HG03571 (cell line): ENCODE results near the gene NDUFB11.
"Not testable (repeated sequence)": the region's sequence is repeated elsewhere in the genome, so short reads cannot be mapped to it uniquely, and the experiment has no call there.

Experiments
- ATAC-seq: cut with Tn5 transposase; IDR thresholded peaks from one replicate; pipeline ENCODE4 v1.9.1; 2021; ENCODE audit not compliant: unreplicated experiment

The NDUFB11 gene

DNA sequence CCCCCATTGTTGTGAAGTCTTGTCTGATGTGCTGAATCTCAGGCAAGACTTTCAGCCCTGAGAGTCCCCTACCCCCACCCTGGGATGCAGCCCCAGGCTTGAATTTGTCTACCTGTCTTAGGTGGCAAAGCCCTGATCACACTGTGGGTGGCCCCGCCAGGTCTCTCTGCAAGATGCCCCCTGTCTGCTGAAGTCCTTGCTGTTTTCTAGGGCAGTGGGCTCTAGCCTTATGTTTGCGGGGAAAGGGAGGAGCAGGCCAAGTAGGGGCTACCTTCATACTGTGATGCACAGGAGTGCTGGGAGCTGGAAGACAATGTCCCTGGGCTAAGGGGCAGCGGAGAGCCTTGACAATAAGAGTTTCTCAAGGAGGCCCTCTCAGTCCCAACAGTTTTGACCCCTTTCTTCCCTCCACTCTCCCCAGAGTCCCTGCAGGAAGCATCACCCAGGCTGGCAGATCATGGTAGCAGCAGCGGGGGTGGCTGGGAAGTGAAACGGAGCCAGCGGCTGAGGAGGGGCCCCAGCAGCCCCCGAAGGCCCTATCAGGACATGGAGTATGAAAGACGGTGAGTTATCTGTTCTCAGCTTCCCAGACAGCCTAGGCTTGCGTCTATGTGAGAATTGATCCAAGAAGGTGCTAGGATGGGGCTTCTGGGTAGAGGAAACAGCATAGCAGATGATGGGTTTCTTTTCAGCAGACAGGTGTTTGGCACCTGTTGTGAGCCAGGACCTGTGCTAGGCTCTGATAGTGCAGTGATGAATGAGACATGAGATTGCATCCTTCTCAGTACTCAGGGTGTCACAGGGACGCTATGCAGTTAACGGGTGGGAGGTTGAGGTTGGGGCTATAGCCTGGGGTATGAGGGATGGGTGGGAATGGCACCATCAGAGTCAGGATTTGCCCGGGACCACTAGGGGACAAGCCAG, 2.7 kb upstream of the NDUFB11 start:
- no peak for ATAC-seq

DNA sequence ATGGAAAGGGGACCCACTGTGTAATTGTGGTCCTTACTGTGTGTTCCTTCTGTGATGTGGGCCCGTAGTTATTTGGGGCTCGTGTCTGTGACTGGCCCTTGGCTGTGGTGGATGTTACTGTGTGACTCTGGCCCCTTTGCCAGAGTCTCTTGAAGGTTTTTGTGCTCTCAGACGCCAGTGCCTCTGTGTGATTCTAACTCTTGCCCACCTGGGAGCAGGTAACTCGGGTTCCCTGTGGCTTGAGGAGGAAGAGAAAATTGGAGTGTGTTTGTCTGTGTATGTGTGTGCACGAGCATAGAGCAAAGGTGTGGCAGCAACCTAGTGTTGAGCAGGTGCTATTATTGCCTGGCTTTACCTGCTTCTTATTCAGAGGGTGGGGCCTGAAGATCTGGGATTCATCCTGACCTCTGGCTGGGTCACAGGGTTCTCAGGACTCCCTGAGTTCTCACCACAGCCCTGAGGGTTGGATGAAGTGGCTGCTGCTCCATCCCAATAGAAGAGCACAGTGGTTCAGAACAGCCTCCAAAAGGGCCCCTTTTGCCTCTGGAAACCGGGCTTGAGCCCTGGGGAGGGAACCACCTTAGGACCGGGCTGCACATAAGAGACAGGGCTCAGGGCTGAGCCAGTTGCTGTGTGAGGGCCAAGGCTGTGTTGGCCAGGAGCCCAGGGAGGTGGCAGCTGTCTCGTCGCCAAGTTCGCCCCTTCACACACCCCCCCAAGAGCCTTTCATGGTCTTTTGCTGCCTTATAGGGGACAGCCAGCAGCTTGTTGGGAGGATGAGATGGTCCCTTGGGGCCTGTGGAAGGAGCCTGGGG, 1.8 kb upstream of the NDUFB11 start:
- ATAC-seq = no peak

DNA sequence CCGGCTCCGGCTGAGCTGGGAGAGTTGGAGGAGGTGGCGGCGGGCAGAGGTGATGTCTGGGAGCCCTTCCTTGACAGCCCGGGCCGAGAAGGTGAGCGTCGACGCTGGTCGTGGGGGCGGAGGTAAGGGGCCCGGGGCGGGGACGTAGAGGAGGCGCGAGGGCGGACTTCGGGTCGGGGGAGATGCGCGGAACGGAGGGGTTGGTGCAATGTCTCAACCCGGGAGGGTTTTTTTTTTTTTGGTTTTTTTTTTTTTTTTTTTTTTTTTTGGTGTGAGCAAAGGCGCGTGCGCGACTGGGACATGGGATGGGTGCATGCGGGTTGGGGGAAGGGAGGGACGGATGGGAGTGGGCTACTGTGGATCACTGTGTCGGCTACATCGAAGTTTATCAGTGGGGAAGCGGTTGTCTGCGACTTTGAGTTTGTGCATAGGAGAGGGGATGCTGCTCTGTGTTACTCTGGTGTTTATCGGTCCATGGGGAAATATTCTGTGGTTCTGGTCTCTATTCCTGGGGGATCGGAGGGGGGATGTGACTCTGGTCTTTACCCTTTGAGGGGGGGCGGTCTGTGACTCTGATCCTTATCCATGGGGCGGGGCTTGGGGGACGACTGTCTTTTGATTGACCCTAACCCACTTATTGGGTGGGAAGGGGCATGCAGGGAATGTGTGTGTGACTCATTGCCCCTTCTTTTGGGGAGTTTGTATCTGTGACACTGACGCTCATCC, 1.1 kb upstream of the NDUFB11 start:
- peak; percentile 10 for ATAC-seq

DNA sequence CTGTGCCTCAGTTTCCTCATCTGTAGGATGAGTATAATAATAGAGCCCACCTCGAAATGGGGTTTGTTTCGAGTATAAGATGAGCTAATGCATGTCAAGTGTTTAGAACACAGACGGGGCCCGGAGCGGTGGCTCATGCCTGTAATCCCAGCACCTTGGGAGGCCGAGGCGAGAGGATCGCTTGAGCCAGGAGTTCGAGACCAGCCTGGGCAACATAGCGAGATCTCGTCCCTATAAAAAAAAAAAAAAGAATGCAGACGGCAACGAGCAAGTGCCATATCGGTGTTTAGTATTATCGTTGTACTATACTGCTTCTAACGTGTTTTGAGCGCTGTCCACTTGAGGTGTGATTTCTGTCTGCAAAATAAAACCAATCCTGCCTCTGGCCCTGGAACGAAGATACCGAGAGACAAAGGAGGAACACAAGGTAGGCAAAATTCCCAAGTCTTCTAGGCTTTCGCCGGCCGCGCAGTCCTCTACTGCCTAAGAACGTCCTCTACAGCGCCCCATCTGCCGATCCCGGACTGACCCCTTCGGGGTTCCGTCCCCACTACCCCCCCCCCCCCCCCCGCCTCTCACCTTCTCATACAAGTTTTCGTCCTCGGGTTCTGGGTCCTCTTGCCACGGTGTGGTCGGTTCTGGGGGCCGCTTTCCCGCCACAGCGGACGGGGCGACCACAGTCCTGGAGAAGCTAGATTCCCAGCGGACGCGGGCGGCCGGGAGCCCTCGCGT, 442 bp downstream of the NDUFB11 start:
- peak; percentile 4 for ATAC-seq

DNA sequence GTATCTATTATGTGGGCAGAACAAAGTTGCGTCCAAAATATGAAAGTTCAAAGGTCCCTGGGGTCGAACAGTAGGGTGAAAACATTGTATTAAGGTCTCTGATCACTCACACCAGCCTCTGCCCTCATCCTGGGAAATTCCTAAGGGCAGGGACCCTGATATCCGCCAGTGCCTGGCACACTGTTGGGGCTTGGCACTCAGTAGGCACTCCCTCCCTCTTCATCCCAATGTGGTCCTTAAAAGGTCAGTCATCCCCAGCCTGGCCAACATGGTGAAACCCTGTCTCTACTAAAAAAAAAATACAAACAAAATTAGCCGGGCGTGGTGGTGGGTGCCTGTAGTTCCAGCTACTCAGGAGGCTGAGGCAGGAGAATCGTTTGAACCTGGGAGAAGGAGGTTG, 6.3 kb downstream of the NDUFB11 start:
- no peak for ATAC-seq

DNA sequence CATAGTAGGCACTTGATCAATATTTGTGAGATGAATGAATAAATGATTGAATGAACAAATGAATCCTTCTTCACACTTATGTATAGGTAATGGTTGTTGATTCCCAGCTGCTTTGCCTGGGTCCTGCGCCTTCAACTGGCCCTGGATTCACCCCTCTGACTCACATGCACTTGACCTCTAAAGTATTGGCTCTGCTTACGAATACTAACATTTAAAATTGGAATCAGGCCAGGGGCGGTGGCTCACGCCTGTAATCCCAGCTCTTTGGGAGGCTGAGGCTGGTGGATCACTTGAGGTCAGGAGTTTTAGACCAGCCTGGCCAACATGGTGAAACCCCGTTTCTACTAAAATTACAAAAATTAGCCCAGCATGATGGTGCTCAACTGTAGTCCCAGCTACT, 8.9 kb downstream of the NDUFB11 start:
- not testable (repeated sequence) for ATAC-seq

DNA sequence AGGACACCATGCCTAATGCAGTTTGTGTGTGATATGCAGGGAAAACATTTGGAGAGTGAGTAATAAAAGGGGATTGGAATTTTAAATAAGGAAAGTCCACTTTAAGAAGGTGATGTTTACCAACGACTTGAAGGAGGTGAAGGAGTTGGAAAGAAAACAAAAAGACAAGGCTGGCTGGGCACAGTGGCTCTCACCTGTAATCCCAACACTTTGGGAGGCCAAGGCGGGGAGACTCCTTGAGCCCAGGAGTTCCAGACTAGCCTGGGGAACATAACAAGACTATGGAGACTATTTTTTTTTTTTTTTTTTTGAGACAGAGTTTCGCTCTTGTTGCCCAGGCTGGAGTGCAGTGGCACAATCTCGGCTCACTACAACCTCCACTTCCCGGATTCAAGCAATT, 11.0 kb downstream of the NDUFB11 start:
- ATAC-seq = no peak

DNA sequence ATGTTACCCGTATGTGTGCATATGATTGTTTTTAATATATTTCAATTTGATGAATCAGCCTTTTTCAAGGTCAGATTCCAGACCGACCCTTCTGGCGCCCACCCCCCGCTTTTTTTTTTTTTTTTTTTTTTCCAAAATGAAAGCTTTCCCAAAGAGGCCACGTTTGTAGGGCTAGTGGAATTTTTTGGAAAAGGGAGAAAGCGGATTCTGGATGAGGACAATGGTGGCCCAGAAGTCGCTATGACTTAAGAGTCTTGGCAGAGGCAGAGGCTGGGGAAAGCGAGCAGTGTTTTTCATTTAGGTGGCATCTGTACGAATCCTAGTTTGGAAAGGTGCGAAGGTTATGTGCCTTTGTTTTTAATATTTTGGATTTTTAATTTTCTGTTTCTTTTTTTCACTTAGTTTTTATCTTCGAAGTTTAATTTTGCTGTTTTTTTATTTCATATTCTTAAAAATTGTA, 14.6 kb downstream of the NDUFB11 start:
- ATAC-seq = no peak

DNA sequence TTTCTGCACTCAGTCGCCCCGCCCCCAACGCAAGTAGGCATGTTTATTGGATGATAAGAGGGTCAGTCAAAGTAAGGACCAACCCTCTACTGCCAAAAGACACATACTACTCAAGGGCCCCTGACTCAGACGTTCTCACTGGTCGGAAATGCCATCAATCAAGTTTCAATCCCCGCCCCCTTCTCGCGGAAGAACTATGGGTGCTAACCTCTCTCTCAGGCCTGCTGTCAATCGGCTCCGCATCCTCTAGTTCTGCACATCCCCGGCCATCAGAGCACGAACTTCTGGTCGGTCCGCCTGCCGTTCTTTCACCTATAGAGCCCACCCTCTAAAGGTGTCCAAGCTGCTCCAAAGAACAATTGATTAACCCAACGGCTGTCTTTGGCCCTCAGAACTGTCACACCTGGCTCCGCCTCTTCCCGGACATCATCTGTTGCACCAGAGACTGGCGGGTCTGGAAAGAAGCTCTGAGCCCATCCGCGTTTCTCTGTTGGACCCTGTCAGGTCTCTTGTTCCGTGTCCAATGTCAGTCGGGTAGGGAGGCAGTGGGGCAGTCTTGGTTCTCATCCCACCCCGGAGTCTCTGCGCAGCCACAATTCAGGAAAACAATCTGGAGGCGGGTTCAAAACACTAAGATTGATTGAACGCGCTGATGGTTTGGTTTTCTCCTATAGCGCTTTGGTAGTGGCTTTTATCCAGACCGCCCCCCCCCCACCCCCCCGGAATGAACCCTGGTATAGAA, 15.2 kb downstream of the NDUFB11 start:
- ATAC-seq = peak; percentile 98

DNA sequence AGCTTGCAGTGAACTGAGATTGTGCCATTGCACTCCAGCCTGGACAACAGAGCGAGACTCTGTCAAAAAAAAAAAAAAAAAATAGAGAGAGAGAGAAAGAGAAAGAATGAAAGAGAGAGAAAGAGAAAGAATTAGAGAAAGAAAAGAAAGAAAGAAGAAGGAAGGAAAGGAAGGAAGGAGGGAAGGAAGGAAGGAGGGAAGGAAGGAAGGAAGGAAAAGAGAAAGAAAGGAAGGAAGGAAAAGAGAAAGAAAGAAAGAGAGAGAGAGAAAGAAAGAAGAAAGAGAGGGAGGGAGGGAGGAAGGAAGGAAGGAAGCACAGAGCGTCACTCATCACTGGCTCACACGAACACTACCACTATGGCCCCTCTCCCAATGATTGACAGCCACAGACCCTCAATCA, 20.0 kb downstream of the NDUFB11 start:
- not testable (repeated sequence) for ATAC-seq

DNA sequence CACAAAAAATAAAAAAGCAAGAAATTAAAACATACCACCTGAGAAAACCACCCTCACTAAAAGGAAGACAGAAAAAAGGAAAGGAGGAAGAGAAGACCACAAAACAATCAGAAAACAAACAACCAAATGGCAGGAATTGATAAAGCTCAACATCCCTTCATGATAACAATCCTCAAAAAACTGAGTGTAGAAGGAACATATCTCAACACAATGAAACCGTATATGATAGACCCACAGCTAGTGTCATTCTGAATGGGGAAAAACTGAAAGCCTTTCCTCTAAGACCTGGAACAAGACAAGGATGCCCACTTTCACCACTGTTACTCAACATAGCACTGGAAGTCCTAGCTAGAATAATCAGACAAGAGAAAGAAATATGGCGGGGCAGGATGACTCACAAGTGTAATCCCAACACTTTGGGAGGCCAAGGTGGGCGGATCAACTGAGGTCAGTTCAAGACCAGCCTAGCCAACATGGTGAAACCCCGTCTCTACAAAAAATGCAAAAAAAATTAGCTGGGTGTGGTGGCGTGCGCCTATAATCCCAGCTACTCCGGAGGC, 27.9 kb downstream of the NDUFB11 start:
- ATAC-seq = not testable (repeated sequence)

DNA sequence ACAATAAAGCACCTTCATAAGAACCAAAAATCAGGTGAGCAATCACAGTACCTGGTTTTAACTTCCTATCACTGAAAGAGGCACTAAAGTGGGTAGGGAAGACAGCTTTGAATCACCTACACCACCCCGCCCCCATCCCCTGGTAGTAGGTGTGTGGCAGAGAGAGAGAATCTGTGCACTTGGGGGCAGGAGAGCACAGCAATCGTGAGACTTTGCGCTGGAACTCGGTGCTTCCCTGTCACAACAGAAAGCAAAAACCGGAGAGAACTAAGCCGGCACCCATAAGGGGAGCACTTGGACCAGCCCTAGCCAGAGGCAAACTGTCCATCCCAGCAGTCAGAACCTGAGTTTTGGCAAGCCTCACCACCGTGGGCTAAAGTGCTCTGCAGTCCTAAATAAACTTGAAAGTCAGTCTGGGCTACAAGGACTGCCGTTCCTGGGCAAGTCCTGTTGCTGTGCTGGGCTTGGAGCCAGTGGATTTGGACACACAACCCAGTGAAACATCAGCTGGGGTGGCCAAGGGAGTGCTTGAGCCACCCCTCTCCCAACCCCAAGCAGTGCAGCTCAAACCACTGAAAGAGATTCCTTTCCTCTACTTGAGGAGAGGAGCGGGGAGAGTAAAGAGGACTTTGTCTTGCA, 32.1 kb downstream of the NDUFB11 start:
- ATAC-seq = no peak

DNA sequence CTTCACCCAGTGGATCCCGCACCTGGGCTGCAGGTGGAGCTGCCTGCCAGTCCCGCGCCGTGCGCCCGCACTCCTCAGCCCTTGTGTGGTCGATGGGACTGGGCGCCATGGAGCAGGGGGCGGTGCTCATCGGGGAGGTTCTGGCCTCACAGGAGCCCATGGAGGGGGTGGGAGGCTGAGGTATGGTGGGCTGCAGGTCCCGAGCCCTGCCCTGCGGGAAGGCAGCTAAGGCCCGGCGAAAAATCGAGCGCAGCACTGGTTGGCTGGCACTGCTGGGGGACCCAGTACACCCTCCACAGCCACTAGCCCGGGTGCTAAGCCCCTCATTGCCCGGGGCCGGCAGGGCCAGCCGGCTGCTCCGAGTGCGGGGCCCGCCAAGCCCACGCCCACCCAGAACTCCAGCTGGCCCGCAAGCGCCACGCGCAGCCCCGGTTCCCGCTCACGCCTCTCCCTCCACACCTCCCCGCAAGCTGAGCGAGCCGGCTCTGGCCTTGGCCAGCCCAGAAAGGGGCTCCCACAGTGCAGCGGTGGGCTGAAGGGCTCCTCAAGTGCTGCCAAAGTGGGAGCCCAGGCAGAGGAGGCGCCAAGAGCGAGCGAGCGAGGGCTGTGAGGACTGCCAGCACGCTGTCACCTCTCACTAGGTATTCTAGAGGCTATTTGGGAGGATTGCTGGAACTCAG, 33.4 kb downstream of the NDUFB11 start:
- not testable (repeated sequence) for ATAC-seq

DNA sequence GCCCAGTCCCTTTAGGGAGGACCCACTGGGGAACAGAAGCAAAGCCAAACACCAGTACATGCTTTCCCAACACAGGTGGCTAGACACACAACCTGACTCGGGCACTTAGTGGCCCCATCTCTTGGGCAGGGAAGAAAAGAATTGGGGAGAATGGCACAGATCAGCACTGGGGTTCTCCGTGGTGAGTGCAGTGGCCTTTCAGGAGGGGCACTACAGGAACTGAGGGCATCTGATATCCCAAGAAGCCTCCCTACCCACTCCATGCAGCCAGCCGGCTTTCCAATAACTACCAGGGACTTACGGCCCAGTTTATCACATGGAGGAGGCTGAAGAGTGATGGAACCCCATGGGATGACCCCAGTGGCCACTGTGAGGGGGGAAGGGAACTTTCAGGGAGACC, 43.3 kb downstream of the NDUFB11 start:
- ATAC-seq = no peak

DNA sequence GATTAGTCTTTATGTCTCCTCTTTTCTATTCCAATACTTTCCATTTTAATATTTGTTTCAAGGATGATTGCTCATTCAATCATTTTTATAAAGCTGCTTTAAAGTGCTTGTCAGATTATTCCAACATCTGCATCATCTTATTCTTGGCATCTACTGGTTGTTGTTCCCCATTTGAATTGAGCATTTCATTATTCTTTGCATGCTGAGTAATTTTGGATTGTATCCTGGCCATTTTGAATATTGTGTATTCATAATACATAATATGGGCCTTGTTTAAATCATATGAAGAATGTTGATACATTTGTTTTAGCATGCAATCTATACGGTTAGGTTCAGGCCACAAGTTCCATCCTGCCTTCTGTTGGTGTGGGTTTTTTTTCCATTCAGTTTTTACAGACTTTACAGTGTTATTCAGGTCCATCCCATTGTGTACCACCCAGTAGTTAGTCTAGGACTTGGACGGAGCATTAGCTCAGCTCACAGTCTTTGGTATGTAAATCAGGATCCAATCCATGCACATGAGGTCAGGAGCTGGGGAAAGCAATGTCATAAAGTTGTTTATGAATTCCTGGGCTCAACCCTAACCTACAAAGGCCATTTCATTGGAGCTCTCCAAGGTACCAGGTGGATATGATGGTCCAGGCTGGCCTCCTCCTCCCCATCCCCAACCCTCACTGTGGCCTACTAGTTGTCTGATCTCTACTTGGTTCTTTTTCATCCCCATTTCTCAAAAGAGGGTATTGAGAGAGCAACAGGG, 46.0 kb downstream of the NDUFB11 start:
- ATAC-seq = no peak

DNA sequence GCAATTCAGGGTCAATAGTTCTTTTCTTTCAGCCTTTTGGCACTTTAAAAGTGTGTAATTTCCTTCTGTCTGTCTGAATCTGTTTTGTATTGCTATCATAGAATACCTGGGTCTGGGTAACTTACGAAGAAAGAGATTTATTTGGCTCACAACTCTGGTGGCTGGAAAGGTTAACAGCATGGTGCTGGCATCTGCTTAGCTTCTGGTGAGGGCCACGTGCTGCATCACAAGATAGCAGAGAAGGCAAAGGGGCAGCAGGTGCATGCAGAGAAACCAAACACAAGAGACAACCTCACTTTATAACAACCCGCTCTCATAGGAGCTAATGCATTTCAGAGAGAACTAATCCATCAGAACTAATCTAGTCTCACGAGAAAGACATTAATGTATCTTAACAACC, 47.5 kb downstream of the NDUFB11 start:
- ATAC-seq = no peak

DNA sequence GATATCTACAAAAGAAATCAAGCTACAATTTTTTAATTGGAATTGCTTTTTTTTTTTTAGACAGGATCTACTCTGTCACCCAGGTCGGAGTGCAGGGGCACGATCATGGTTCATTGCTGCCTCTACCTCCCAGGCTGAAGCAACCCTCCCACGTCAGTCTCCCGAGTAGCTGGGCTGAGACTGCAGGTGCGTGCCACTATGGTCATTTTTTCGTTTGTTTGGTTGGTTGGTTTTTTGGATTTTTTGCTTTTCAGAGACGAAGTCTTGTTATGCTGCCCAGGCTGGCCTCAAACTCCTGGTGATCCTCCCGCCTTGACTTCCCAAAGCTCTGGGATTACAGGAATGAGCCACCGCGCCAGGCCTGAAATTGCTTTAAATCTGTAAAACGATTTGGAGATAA, 50.6 kb downstream of the NDUFB11 start:
- no peak for ATAC-seq

DNA sequence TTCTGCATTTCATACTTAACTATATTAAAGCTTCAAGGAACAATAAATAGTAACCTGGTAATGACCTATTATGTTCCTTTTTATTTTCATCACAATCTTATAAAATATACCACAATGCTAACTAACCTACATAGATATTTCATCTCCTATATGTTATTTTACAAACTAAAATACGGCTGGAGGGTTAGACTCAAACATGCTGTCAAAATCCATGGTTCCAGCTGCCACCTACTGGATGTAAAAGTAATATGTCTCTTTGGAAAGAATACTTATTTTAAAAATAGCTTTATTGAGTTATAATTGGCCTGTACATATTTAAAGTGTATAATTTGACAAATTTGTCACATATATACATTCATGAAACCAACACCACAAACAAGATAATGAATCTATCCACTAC, 51.3 kb downstream of the NDUFB11 start:
- no peak for ATAC-seq
